GM21717 (cell line): ENCODE measurements around the gene DOCK4.

ENCODE experiments used
- ATAC-seq: cut with Tn5 transposase; IDR thresholded peaks from one replicate; pipeline ENCODE4 v1.9.1; 2021; ENCODE audit warnings: mild to moderate bottlenecking, moderate library complexity; ENCODE audit not compliant: unreplicated experiment

Gene DOCK4

DNA sequence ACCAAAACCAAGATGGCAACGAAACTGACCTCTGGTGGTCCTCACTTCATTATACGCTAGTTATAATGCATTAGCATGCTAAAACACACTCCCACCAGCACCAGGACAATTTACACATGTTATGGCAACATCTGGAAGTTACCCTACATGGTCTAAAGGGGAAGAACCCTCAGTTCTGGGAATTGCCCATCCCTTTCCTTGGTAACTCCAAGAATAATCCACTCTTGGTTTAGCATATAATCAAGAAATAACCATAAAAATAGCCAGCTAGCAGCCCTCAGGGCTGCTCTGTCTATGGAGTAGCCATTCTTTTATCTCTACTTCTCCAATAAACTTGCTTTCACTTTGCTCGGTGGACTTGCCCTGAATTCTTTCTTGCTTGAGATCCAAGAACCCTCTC lies 191.1 kb downstream of the DOCK4 start:
- no peak for ATAC-seq

DNA sequence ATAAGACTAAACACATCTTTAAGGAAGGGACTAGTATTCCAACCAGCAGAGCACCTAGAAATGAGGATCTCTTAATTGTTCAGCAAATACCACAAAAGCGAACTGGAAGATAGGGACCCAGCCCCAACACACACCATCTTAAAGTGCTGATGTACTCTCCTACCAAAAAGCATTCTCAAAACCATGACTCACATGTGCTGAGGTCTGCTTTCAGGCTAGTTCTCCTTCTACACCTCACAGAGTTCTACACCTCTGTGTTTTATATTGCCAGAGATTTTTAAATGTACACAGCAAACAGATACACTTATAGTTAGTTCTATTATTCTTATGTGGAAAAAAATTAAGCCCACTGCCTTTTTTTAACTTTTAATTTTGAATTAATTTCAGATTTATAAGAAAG lies 191.9 kb downstream of the DOCK4 start:
- no peak for ATAC-seq

DNA sequence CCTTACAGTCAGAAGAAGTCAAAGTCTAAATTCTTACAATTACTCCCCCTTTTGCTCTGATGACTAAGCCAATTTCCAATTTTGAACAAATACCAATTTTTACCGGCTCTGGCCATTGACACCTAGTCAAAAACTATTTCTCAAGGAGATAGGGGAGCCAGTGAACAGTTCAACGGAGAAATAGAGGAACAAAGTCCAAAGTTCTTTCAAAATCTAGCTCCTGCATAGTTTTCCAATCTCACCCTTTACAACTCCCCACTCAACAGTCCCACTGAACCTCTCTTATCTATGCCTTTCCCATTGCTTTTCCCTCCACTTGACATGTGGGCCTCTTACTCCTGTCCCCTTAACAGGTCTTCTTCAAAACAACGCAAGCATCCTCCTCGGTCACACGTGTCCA lies 192.9 kb downstream of the DOCK4 start:
- ATAC-seq: no peak

DNA sequence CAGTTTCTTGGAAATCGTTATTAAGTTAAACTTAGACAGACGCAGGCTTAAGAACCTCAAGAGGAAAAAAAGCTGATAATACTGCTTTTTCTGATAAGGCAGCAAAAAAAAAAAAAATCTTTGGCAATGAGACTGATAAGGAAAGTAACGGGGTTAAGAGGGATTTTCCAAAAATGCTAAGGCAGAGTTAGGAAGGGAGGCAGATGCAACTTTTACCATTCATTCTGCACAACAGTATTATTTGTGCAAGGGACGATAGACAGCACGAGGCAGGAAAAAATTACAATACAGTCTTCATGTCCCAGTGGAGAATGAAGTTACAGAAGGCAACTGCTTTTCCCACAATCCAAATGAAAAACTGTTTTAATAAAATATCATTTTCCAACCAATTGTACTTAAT lies 194.0 kb downstream of the DOCK4 start:
- ATAC-seq: no peak

DNA sequence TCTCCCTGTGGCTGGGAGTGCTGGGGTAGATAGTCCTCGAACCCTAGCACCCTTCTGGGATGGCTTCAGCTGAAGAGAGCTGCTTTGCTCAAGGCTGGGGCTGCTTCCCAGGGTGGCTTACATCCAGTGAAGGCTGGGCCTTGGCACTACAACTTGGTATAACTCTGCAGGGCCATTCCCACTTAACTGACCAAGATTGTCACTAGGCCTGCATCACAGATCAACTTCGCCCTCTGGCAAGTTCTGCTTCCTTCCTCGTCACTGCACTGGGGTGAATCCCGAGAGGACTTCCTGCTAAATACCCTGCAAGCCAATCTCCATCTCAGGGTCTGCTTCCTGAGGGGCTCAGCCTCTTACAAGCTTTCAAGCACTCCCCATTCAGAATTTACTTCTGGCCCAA lies 195.2 kb downstream of the DOCK4 start:
- ATAC-seq: no peak

DNA sequence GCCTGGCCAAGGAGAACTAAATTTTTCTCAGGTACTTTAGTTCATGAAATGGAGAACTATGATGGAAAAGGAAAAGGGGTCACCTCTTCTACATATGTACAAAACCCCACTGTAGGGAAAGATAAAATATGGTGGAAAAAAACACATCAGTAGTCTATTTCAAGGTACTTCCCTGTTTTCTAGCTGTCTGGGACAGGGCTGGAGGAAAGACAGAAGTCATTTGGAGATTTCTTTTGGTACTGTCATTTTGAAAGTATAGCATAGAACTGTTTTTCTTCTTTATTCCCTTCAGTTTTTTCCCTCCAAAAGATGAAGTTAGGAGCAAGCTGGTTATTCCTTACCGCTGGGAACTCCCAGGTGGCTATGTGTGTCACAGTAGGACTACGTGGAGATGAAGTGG lies 196.1 kb downstream of the DOCK4 start:
- ATAC-seq: no peak

DNA sequence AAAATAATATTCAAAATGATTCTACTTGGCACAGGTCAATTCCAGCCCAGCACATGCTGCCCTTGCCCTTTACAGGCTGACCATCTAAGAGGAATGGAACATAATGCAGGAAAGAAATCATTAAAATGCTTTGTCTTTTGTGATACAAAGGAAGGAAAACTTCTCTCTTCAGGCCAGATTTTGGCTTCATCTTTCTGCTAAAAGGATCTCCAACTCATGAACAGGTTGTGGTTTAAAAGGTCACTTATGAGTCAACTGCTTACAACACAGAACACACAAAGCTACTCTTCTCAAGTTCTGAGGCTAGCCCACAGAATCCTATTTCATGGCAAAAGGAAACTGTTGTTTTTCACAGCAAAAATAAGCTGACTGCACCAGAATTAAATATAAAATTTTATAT lies 197.1 kb downstream of the DOCK4 start:
- ATAC-seq: peak; percentile 61

DNA sequence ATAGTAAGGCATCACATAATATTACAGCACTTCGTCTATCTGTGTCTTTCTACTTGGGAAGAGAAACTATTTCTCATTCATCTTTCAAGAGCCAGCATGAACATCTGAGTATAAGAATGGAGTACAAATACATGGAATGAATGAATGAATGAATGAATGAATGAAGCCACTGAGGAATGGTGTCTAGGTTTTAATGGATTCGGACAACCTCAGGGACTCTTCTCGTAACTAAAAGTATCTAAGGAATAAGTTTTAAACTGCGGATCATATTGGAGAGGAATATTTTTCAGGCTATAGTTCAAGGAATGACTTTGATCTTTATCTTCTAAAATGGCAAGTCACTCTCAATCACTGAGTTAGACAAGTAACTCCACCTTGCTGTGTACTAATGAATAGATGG lies 199.0 kb downstream of the DOCK4 start:
- no peak for ATAC-seq

DNA sequence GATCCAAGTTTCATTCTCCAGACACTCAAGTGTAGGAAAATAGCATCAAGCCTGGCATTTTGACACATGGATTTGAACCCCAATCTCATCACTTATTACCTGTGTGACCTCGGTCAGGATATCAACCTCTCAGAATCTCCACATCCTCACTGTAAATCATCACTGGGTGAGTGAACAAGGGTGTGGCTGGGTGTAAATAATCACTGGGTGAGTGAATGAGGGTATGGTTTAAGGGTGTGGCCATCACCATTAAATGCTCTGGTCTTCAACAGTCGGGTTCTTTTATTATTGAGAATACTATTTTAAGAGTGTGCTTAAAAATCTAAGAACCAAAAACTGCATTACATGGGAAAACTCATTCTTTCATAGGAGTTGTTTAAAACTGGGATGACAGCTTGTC lies 200.1 kb downstream of the DOCK4 start:
- no peak for ATAC-seq

DNA sequence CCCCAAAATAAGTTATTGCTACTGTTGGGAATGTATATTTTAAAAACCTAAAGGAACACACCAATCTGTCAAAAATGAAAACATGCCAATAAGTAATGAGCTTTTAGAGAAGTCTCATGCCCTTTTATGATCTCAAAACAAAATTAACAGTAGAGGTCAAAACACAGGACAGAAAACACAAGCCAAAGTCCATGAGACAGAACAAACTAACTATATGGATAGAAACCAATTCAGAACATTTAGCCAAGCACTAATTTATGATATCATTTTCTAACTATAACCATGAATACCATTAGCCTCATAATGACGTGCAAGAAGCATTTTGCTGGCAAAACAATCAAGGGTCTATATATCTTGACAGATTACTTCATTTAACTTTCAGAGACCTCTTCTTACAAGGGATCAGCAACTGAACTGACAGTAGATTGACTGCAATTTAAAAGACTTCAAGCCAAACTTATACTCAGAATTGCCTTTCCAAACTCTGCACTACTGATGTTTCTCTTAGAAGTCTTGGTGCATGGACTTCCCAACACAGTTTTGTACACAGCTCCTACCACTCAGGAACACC lies 200.9 kb downstream of the DOCK4 start:
- ATAC-seq: no peak

DNA sequence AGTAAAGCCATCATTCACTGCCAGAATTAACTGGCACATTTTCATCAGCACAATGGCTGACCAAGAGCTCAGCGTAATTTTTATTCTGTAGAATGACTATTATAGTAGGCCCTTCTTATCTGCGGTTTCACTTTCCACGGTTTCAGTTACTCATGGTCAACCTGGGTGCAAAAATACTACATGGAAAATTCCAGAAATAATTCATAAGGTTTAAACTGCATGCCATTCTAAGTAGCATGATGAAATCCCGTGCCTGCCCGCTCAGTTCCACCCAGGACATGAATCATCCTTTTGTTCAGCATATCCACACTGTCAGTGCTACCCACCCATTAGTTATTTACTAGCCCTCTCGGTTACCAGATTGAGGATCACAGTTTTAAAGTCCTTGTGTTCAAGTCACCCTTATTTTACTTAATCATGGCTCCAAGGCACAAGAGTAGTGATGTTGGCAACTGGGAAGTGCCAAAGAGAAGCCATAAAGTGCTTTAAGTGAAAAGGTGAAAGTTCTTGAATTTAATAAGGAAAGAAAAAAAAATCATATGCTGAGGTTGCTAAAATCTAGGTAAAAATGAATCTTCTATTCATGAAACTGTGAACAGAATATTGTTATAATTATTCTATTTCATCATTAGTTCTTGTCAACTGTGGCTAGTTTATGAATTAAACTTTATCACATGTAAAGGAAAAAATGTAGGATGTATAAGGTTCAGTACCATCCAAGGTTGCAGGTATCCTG lies 204.9 kb downstream of the DOCK4 start:
- no peak for ATAC-seq

DNA sequence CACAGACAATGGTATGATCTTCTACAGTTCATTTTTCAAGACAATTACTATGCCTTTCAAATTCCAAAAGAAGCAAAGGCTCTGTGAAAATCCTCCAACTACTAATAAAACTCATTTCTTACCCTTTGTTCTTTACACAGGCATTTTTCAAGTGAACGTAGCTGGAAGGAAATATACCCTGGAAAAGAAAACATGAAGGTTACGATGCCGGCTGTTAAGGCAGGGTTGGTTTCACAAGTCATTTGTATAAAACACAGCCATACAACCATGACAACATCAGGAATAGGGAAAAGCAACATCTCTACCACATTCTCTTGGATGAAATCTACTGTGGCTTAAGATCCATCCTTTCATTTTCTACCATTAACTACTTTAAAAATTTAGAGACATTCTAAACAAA lies 207.9 kb downstream of the DOCK4 start:
- no peak for ATAC-seq

DNA sequence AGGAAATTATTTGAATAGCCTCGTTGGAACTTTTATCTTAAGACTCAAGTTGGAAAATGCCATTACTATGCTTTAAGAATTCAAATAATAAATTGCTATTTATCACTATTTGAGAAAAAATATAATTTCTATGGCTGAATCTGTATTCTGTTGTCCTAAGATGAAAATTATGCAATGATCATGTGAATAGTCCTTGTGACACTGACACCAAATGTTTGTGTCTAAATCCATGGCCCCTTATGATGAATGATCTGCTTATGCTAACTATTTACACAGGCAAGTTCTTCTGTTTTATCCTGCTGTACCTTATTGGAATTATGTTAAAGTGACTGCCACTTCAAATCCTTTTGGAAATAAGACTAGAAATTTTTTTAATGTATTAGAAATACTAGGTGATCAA lies 208.7 kb downstream of the DOCK4 start:
- ATAC-seq: no peak

DNA sequence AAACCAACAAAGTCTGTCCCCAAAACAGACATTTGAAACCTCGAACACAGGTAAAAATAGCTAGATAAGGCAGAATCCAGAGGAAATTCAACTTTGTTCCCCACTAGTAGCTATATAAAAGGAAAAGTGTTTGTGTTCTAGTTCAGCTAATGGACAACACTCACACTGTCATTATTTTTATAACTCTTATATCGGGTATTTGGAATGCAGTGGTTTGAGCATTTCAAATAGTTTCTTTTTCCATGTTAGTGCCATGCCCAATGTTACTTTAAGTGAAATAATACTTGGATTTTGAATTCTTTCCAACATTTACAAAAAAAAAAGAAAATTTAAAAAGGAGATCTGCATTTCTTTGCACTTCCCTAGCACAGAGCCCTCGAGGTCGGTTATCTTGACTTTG lies 213.6 kb downstream of the DOCK4 start:
- no peak for ATAC-seq

DNA sequence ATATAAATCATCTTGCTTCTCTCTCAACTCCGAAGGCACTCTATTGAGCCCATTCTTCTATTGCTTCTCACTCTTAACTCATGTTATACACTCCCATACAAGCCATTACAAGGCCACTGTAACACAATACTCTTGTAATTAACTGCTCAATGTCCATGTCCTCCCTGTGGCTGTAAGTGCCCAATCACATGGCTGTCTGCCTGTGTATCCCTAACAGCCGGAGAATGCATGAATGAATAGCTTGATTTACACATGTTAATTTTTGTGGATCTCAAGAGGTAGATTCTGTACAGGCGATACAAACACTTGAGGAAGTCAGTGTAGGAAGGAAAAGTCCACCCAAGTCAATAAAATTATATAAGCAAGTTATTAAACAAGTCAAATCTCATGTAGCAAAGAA lies 215.6 kb downstream of the DOCK4 start:
- no peak for ATAC-seq

DNA sequence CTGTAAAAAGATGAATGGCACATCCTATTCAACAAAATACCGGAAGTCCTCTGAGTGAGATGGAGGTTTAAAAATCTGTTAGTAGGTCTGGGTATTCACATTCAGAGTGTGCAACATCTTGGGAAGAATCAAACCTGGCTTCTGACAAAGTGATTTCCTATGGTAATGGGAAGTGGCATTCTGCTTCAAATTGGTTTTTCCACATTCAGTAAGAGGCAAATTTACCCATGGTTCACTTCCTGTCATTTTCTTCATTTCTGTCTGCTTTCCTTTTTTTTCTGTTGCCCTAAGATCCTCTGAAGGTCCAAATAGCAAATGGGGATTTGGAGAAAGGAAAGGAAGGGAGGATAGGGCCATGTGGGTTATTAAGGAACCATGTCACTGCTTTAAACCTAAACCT lies 218.3 kb downstream of the DOCK4 start:
- ATAC-seq: no peak

DNA sequence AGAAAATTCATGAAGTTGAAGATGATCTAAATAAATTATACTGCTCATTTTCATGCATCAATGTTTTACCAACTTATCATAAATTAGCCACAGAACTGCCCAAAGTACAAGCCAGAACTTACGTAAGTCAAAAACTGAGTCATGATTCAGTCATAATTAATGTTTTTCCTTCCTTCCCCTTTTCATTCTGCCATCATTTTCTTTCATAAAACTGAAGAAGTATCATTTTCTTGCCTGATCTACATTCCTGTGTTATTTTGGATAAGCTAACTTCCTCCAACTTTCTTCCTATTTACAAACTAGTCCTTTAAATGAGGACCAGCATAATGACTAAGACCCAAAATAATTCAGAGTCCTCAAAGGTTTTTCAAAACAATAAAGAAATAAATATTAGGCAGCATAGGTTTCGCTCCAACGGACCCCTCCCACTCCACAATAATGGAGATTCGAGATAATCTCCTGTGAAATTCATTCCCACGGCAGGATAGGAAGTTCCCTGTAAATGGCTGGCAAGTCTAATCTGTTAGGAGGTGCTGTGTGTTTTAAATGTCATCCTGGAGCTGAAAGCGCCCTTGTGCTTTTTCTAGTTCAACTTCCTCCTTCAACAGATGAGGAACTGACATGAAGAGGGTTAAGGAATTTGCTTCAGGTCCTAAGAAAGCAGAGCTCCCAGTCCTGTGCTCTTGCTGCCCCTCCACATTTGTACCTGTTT lies 218.9 kb downstream of the DOCK4 start:
- ATAC-seq: no peak

DNA sequence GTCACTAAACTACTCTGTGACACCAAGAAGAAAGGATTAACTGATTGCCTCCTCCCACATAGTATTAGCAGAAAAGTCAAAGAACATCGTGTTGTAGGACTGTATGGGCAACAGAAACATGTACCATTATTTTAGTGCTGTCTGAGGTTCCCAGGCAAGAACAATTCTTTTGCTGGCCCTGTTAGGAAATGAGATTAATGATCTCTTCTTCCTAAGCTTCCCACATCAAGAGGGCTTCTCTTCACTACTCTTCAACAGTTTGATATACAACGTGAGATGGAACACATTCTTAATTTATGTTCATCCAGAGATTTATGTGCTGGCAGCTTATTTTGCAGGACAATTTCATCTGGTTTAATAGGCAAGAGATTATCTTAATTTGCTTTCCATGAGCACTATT lies 219.6 kb downstream of the DOCK4 start:
- no peak for ATAC-seq

DNA sequence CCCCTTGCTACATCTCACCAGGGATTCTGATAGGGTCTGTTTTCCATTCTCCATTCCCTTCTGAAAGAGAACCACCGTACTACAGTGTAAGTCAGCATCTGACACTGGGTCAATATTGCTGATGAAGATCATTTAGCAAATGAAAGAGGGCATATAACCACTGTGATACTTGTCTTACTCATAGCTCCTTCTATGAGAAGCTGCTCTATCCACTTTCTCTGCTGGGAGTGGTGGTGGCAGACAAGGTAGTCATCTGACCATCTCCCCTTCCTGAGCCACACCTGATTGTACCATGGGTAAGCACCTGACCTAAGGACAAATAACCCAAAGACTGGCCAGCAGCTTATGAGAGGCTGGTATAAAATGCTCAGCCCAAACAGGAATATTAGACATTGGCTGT lies 220.4 kb downstream of the DOCK4 start:
- ATAC-seq: no peak

DNA sequence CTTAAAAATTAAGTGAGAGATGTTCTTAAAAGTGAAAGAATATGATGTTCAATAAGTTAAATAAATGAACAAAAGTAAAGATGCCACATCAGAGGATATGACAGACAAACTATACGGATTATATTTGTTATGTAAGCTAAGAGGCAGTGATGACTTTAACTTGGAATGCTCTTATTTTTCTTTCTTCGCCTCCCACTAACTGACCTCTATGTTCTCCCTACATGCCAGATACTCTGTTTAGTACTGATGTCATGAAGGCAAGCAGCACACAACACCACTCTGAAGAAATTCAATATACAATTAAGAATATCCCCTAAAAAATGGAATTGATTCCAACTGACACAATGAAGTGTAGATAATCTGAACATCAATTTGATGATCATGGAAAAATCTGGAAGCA lies 223.4 kb downstream of the DOCK4 start:
- ATAC-seq: no peak

DNA sequence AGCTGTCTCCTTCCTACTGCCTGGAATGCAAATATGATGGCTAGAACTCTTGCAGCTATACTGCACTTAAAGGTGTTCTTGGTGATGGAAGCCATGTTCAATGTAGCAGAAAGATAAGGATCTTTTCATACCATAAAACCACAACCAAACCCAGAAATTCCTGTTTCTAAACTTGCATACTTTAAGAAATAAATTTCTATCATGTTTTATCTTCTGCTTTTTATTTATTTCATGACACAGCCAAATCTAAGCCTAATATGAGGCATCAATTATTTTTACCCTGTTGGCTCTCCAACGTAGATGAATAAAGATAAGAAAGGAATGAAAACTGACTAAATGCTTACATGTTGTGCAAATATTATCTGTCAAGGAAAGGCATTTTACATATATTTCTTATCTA lies 224.1 kb downstream of the DOCK4 start:
- no peak for ATAC-seq

DNA sequence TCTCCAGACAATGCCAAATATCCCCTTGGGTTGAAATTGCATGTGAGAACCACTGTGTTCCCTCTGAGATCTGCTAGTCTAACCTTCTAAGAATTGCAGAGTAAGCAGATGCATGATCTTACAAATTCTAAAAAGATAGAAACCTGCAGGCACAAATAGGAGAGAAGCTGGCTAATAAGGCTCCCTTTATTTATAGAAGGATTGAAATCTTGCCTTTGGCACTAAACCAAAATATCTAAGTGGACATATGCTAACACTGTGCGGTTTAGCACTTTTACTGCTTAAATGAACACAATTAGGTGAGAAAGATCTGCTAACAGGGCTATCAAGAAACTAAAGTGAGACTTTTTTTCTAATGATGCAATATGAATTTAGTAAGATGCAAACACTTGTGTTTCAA lies 225.5 kb downstream of the DOCK4 start:
- ATAC-seq: no peak
